ENCODE measurements around the gene SULT1C3. TPM values are rescaled to one million over a fixed set of nuclear protein-coding genes. Genes with fewer than 3 reads are reported as not detected.

SULT1C3 gene
- total and polyA plus RNA-seq, 2 donors (not counting 1 experiment from before 2014, with no cell fraction given), result not detected

DNA sequence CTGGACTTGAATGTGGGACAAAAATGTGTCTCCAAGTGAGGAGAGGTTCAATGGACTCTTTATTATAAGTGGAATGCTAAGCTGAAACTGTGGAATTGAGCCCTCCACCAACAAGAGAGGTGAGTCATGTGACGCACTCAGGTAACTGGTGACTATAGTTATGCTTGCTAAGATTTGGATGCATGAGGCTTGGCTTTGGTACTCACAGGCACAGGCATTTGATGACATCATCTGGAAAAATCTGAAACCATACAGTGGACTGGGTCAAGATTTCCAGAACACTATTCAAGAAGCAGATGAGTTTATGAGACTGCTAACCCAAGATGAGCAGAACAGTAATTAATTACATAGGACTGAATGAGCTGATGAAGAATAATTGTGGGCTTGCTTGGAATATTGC lies 15.7 kb upstream of the SULT1C3 start:
- CTCF ChIA-PET, result no interaction called here

DNA sequence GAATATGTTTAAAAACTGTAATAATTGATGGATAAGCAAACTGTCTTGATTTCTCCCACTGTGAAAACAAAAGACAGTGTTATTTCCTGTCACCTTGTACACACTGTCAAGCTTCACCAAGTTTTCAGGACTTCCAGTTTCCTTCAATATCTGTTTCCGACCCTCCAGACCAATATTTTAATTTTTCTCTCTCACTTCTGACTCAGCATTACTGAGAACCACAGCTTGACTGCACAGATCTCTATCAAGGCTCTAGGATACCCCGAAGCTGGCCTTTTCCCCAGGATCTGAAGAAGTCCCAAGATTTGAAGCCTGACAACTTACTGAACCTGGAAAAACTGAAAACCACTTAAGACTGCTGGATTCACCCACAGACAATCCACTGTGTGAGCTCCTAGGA lies 13.2 kb upstream of the SULT1C3 start:
- Histone ChIP-seq H3K4me2 (replicated peaks; ENCODE audit: low read depth, low read length, poor library complexity, severe bottlenecking) (no peak overlapping the region), H3K9ac (ENCODE audit: low read length) (no peak overlapping the region), H3K79me2 (ENCODE audit: control insufficient read depth, insufficient read depth, low read length) (no peaks in the 10 kb centered on the region), H3K9me3 (ENCODE audit: control extremely low read depth in 1 of 3, control insufficient read depth in 2 of 3, insufficient read depth in 1 of 3, low read length in 2 of 3) (peaks cover 0 to 6% (median 5%) of the 10 kb centered on the region in 3 donors), H3K27me3 (replicated peaks in 1 of 4; ENCODE audit: control extremely low read depth in 1 of 4, control insufficient read depth in 3 of 4, insufficient read depth in 4 of 4, low read length in 3 of 4) (no peaks in the 10 kb centered on the region), H3K36me3 (replicated peaks in 1 of 2; ENCODE audit: control extremely low read depth in 1 of 2, control insufficient read depth in 1 of 2, extremely low read depth in 1 of 2, insufficient read depth in 2 of 2, low read length in 1 of 2) (no peaks in the 10 kb centered on the region), H4K20me1 (ENCODE audit: control insufficient read depth, insufficient read depth, low read length, poor library complexity, severe bottlenecking) (no peaks in the 10 kb centered on the region), H3K4me3 (ENCODE audit: control extremely low read depth in 1 of 5, extremely low read depth in 1 of 5, insufficient read depth in 1 of 5, low read depth in 2 of 5, low read length in 4 of 5) (no peak overlapping the region), H3K4me1 (ENCODE audit: control insufficient read depth in 2 of 2, insufficient read depth in 2 of 2, low read length in 2 of 2) (no peaks in the 10 kb centered on the region), H3K27ac (ENCODE audit: low read length in 2 of 2) (no peak overlapping the region), H2AFZ (ENCODE audit: insufficient read depth, low read depth, low read length, poor library complexity, severe bottlenecking) (no peak overlapping the region)
- peaks cover 5% of the 10 kb centered on the region for H3K27me3 Mint-ChIP-seq
- H3K4me3 Mint-ChIP-seq, result no peak overlapping the region
- no peak for DNase-seq
- WGBS (ENCODE audit: insufficient coverage), result 4% methylated on average over 2 of the region's 2 CpGs
- H3K27ac Mint-ChIP-seq, result no peak overlapping the region
- POLR2A ChIA-PET, result no interaction called here
- H3K9me3 Mint-ChIP-seq (ENCODE audit: insufficient read depth), result peaks cover 8% of the 10 kb centered on the region
- no peaks in the 10 kb centered on the region for H3K4me1 Mint-ChIP-seq
- no peak for ATAC-seq (ENCODE audit: low read depth)
- CTCF ChIA-PET, result no interaction called here
- intact Hi-C loops (cut with micrococcal nuclease), result no loop called here
- TF ChIP-seq, protein P1, sequence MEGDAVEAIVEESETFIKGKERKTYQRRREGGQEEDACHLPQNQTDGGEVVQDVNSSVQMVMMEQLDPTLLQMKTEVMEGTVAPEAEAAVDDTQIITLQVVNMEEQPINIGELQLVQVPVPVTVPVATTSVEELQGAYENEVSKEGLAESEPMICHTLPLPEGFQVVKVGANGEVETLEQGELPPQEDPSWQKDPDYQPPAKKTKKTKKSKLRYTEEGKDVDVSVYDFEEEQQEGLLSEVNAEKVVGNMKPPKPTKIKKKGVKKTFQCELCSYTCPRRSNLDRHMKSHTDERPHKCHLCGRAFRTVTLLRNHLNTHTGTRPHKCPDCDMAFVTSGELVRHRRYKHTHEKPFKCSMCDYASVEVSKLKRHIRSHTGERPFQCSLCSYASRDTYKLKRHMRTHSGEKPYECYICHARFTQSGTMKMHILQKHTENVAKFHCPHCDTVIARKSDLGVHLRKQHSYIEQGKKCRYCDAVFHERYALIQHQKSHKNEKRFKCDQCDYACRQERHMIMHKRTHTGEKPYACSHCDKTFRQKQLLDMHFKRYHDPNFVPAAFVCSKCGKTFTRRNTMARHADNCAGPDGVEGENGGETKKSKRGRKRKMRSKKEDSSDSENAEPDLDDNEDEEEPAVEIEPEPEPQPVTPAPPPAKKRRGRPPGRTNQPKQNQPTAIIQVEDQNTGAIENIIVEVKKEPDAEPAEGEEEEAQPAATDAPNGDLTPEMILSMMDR (IDR thresholded peaks at IDR 0.05), result no peak

More for the DNA sequence above, 15.7 kb upstream of the SULT1C3 start:
- no peaks in the 10 kb centered on the region for H3K4me1 Mint-ChIP-seq
- H3K27me3 Mint-ChIP-seq, result peaks cover 8% of the 10 kb centered on the region
- no peak overlapping the region for H3K9ac ChIP-seq (ENCODE audit: low read length)
- no peaks in the 10 kb centered on the region for H3K4me1 ChIP-seq (ENCODE audit: control insufficient read depth in 2 of 2, insufficient read depth in 2 of 2, low read length in 2 of 2)
- WGBS (ENCODE audit: insufficient coverage), result no CpG with 5 or more reads among the region's 1 CpG
- H3K4me3 ChIP-seq (ENCODE audit: control extremely low read depth in 1 of 5, extremely low read depth in 1 of 5, insufficient read depth in 1 of 5, low read depth in 2 of 5, low read length in 4 of 5), result no peak overlapping the region
- H3K27ac ChIP-seq (ENCODE audit: low read length in 2 of 2), result no peak overlapping the region
- TF ChIP-seq, protein P1 (IDR thresholded peaks at IDR 0.05), result no peak
- no peak for TF ChIP-seq EZH2 (IDR thresholded peaks at IDR 0.05; ENCODE audit: borderline replicate concordance, insufficient read depth, low read depth, low read length, poor library complexity, severe bottlenecking)
- no peaks in the 10 kb centered on the region for H3K79me2 ChIP-seq (ENCODE audit: control insufficient read depth, insufficient read depth, low read length)
- H3K9me3 Mint-ChIP-seq (ENCODE audit: insufficient read depth), result peaks cover 8% of the 10 kb centered on the region
- H4K20me1 ChIP-seq (ENCODE audit: control insufficient read depth, insufficient read depth, low read length, poor library complexity, severe bottlenecking), result no peaks in the 10 kb centered on the region
- POLR2A ChIA-PET, result no interaction called here
- no peak overlapping the region for H3K27ac Mint-ChIP-seq
- H3K27me3 ChIP-seq (replicated peaks in 1 of 4; ENCODE audit: control extremely low read depth in 1 of 4, control insufficient read depth in 3 of 4, insufficient read depth in 4 of 4, low read length in 3 of 4), result no peaks in the 10 kb centered on the region
- no peaks in the 10 kb centered on the region for H3K36me3 ChIP-seq (replicated peaks in 1 of 2; ENCODE audit: control extremely low read depth in 1 of 2, control insufficient read depth in 1 of 2, extremely low read depth in 1 of 2, insufficient read depth in 2 of 2, low read length in 1 of 2)
- ATAC-seq (ENCODE audit: low read depth), result no peak
- no peak for DNase-seq
- H3K4me2 ChIP-seq (replicated peaks; ENCODE audit: low read depth, low read length, poor library complexity, severe bottlenecking), result no peak overlapping the region
- peaks cover 0 to 6% (median 5%) of the 10 kb centered on the region in 3 donors for H3K9me3 ChIP-seq (ENCODE audit: control extremely low read depth in 1 of 3, control insufficient read depth in 2 of 3, insufficient read depth in 1 of 3, low read length in 2 of 3)
- no peak overlapping the region for H3K4me3 Mint-ChIP-seq
- H2AFZ ChIP-seq (ENCODE audit: insufficient read depth, low read depth, low read length, poor library complexity, severe bottlenecking), result no peak overlapping the region
- intact Hi-C loops (cut with micrococcal nuclease), result no loop called here
